ENCODE data around the gene RMC1.
"Not testable (repeated sequence)": the region's sequence is repeated elsewhere in the genome, so short reads cannot be mapped to it uniquely, and the experiment has no call there.

RMC1 gene

GRCh38 chr18:23567671-23568070 lies 64.4 kb downstream of the RMC1 start:
- DNase-seq, result no peak

GRCh38 chr18:23568281-23569138 lies 65.2 kb downstream of the RMC1 start:
- DNase-seq, result no peak

- no peak for DNase-seq
Observed at GRCh38 chr18:23569299-23570063, 66.2 kb downstream of the RMC1 start.

GRCh38 chr18:23570912-23571504 lies 67.7 kb downstream of the RMC1 start:
- no peak for DNase-seq

- no peak for DNase-seq
Observed at GRCh38 chr18:23572012-23572411, 68.7 kb downstream of the RMC1 start.

GRCh38 chr18:23572570-23572969 lies 69.3 kb downstream of the RMC1 start:
- DNase-seq, result no peak

GRCh38 chr18:23573020-23573419 lies 69.7 kb downstream of the RMC1 start:
- no peak for DNase-seq

- no peak for DNase-seq
Observed at GRCh38 chr18:23573626-23574431, 70.5 kb downstream of the RMC1 start.

- no peak for DNase-seq
Observed at GRCh38 chr18:23574611-23575308, 71.4 kb downstream of the RMC1 start.

GRCh38 chr18:23575309-23575651 lies 72.0 kb downstream of the RMC1 start:
- DNase-seq, result no peak

GRCh38 chr18:23577521-23577920 lies 74.2 kb downstream of the RMC1 start:
- not testable (repeated sequence) for DNase-seq

GRCh38 chr18:23578067-23578701 lies 74.9 kb downstream of the RMC1 start:
- DNase-seq, result no peak

- no peak for DNase-seq
Observed at GRCh38 chr18:23578891-23579653, 75.8 kb downstream of the RMC1 start.

- DNase-seq, result no peak
Observed at GRCh38 chr18:23580677-23581367, 77.5 kb downstream of the RMC1 start.

Data from NCI-H526 treated with DMSO at 0.1 percent for 48 hours (cell line).